NCI-H1694 treated with DMSO at 0.1 percent for 48 hours (cell line): ENCODE measurements around the gene HOXC5.

Experiments used
- DNase-seq: peaks from one replicate; lab custom pipeline; 2025; lab: John Stamatoyannopoulos, UW

HOXC5 gene

GRCh38 chr12:54032627-54033100, at the start of gene HOXC5:
HOXC5 (plus strand) TSS chr12:54033050; CDS start chr12:54033123, 73 bp downstream.
- peak; percentile 89 for DNase-seq

- no peak for DNase-seq
These were observed 49.3 kb upstream of the HOXC5 start for GRCh38 chr12:53983568-53983949.

- DNase-seq: no peak
These were observed 48.8 kb upstream of the HOXC5 start for GRCh38 chr12:53983950-53984572.

GRCh38 chr12:53984901-53985691, 47.8 kb upstream of the HOXC5 start, which contains the start of gene HOXC10:
HOXC10 (plus strand) TSS chr12:53985146; CDS start chr12:53985260, 114 bp downstream.
- DNase-seq: peak; percentile 92

GRCh38 chr12:53985692-53985993, 47.2 kb upstream of the HOXC5 start:
- DNase-seq: no peak

- DNase-seq: no peak
These were observed 46.7 kb upstream of the HOXC5 start for GRCh38 chr12:53985994-53986685.

GRCh38 chr12:53986686-53987483, 46.0 kb upstream of the HOXC5 start:
- no peak for DNase-seq

- no peak for DNase-seq
These were observed 45.0 kb upstream of the HOXC5 start for GRCh38 chr12:53987787-53988230.

- DNase-seq: no peak
These were observed 44.2 kb upstream of the HOXC5 start for GRCh38 chr12:53988541-53989226.

GRCh38 chr12:53989227-53990113, 43.4 kb upstream of the HOXC5 start:
- DNase-seq: peak; percentile 49

GRCh38 chr12:53990311-53991076, 42.4 kb upstream of the HOXC5 start:
- DNase-seq: no peak

- DNase-seq: no peak
These were observed 41.8 kb upstream of the HOXC5 start for GRCh38 chr12:53991077-53991460.

- DNase-seq: no peak
These were observed 40.4 kb upstream of the HOXC5 start for GRCh38 chr12:53992377-53992889.

- no peak for DNase-seq
These were observed 39.5 kb upstream of the HOXC5 start for GRCh38 chr12:53993162-53994008.

- DNase-seq: no peak
These were observed 38.9 kb upstream of the HOXC5 start for GRCh38 chr12:53994009-53994263.

- no peak for DNase-seq
These were observed 38.4 kb upstream of the HOXC5 start for GRCh38 chr12:53994264-53995001.

GRCh38 chr12:53995002-53995377, 37.9 kb upstream of the HOXC5 start:
- DNase-seq: no peak
